ENCODE measurements around the gene CDYL. TPM values are rescaled to one million over a fixed set of nuclear protein-coding genes. Genes with fewer than 3 reads are reported as not detected.

CDYL gene
- total RNA-seq, 3 donors from 2014 or later = 58.9 to 74.9 (median 71.9) TPM

DNA sequence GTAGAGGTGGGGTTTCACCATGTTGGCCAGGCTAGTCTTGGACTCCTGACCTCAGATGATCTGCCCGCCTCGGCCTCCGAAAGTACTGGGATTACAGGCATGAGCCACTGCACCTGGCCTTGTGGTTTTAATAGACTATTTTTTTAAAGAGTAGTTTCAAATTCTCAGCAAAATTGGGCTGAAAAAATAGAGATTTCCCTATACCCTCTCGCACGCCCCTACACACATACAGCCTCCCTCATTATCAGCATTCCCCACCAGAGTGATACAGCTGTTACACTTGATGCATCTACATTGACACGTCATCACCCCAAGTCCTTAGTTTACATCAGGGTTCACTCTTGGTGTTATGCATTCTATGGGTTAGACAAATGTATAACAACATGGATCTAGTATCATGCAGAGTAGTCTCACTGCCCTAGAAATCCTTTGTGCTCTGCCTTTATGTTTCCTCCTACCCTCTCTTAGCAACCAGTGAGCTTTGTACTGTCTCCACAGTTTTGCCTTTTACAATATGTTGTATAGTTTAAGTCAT lies 103.6 kb downstream of the CDYL start:
- Histone ChIP-seq H3K36me3 (ENCODE audit: low read depth) (no peaks in the 10 kb centered on the region), H3K9me3 (no peaks in the 10 kb centered on the region), H3K4me1 (ENCODE audit: low read depth) (peaks cover 30% of the 10 kb centered on the region), H3K4me3 (no peak overlapping the region)
- TF ChIP-seq, protein P1, sequence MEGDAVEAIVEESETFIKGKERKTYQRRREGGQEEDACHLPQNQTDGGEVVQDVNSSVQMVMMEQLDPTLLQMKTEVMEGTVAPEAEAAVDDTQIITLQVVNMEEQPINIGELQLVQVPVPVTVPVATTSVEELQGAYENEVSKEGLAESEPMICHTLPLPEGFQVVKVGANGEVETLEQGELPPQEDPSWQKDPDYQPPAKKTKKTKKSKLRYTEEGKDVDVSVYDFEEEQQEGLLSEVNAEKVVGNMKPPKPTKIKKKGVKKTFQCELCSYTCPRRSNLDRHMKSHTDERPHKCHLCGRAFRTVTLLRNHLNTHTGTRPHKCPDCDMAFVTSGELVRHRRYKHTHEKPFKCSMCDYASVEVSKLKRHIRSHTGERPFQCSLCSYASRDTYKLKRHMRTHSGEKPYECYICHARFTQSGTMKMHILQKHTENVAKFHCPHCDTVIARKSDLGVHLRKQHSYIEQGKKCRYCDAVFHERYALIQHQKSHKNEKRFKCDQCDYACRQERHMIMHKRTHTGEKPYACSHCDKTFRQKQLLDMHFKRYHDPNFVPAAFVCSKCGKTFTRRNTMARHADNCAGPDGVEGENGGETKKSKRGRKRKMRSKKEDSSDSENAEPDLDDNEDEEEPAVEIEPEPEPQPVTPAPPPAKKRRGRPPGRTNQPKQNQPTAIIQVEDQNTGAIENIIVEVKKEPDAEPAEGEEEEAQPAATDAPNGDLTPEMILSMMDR (IDR thresholded peaks at IDR 0.05) = peak; percentile 2
- intact Hi-C loops (cut with DNase I, micrococcal nuclease) = no loop called here
- ATAC-seq = peak; percentile 95
- peak in 2 of 3 donors; percentile 41 to 51 for DNase-seq

DNA sequence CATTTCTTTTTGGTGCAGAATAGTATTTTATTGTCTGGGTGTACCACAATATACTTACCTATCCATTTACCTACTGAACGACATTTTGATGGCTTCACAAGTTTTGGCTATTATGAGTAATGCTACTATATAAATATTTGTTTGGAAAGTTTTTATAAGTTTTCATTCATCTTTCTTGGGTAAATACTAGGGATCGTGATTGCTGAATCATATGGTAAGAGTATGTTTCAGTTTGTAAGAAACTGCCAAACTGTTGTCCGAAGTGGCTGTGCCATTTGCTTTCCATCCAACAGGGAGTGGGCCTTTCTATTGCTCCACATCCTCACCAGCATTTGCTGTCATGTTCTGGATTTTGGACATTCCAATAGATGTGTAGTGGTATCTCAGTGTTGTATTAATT lies 104.2 kb downstream of the CDYL start:
- Histone ChIP-seq H3K4me3 (no peak overlapping the region), H3K4me1 (ENCODE audit: low read depth) (peaks cover 30% of the 10 kb centered on the region), H3K36me3 (ENCODE audit: low read depth) (no peaks in the 10 kb centered on the region), H3K9me3 (no peaks in the 10 kb centered on the region)
- TF ChIP-seq, protein P1 (IDR thresholded peaks at IDR 0.05) = peak; percentile 2
- no peak for ATAC-seq
- intact Hi-C loops (cut with DNase I, micrococcal nuclease) = no loop called here
- DNase-seq = no peak

DNA sequence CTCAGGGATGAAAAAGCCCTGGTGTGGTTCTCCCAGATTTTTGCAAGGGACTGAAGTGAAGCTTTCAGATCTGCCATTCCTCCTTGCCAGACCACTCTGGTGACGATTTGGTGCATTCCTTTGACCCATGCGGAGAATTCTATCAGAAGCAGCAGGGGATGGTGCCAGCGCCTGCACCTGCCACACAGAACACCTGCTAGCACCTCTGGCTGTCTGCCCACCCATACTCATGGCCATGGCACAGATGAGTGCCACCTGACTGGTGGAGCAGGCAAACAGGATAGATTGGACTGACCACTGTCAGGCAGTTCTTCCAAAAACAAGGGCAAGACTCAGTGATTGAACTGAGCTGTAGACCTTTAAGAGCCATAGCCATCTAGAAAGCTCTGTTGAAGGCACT lies 107.1 kb downstream of the CDYL start:
- Histone ChIP-seq H3K4me1 (ENCODE audit: low read depth) (peaks cover 30% of the 10 kb centered on the region), H3K9me3 (no peaks in the 10 kb centered on the region), H3K36me3 (ENCODE audit: low read depth) (no peaks in the 10 kb centered on the region), H3K4me3 (no peak overlapping the region)
- peak in 2 of 3 donors; percentile 46 to 48 for DNase-seq
- intact Hi-C loops (cut with DNase I, micrococcal nuclease) = no loop called here
- ATAC-seq = peak; percentile 40
- TF ChIP-seq, protein P1 (IDR thresholded peaks at IDR 0.05) = no peak

DNA sequence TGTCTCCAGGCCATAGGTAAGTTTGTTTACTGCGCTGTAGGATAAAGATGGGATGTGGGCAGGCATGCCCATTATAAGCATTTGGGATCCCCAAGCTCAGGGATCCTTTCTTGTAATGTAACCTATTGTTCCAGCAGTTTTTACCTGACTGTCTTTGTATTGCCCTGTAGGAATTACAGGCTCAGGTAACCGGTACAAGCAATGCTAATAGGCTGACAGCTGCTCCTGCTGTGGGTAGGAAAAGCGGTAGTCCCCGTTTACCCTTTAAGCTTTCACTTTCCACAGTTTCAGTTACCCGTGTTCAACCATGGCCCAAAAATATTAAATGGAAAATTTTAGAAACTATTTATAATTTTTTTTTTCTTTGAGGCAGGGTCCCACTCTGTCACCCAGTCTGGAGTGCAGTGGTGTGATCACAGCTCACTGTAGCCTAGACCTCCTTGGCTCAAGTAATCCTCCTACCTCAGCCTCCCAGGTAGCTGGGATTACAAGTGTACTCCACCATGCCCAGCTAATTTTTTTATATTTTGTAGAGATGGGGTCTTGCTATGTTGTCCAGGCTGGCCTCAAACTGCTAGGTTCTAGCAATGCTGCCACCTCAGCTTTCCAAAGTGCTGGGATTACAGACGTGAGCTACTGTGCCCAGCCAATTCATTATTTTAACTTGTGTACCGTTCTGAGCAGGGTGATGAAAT lies 108.6 kb downstream of the CDYL start:
- ATAC-seq = no peak
- Histone ChIP-seq H3K4me1 (ENCODE audit: low read depth) (peaks cover 19% of the 10 kb centered on the region), H3K9me3 (no peaks in the 10 kb centered on the region), H3K36me3 (ENCODE audit: low read depth) (no peaks in the 10 kb centered on the region), H3K4me3 (no peak overlapping the region)
- intact Hi-C loops (cut with DNase I, micrococcal nuclease) = no loop called here
- TF ChIP-seq, protein P1 (IDR thresholded peaks at IDR 0.05) = no peak
- no peak for DNase-seq

DNA sequence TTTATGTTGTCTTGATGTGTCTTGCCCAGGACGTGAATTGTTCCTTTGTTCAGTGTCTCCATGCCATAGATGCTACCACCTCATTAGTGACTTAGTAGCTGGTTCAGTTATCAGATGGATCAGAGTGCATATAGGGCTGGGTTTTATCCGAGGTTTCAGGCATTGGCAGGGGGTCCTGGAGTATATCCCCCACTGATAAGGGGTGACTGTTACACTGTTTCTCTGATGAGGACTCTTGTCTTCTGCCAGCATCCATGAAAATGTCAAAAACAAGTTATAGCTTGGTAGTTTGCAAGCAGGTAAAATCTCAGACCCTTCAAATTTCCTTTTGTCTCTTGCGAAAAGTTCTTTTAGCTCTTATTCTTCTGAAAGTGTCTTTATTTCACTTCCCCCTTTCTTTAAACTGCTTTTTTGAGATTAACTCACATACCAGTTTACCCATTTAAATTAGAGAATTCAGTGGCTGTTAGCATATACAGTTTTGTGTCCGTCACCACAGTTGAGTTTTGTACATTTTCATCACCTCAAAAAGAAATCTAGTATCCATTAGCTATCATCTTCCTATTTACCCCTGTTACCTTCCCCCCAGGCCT lies 109.2 kb downstream of the CDYL start:
- ATAC-seq (no peak), DNase-seq (no peak)
- TF ChIP-seq, protein P1 (IDR thresholded peaks at IDR 0.05) = no peak
- intact Hi-C loops (cut with DNase I, micrococcal nuclease) = no loop called here
- H3K4me3 ChIP-seq = no peak overlapping the region
- no peaks in the 10 kb centered on the region for H3K36me3 ChIP-seq (ENCODE audit: low read depth)
- no peaks in the 10 kb centered on the region for H3K9me3 ChIP-seq
- peaks cover 14% of the 10 kb centered on the region for H3K4me1 ChIP-seq (ENCODE audit: low read depth)
